Measurements from ENCODE around the gene KLK8.

DNA sequence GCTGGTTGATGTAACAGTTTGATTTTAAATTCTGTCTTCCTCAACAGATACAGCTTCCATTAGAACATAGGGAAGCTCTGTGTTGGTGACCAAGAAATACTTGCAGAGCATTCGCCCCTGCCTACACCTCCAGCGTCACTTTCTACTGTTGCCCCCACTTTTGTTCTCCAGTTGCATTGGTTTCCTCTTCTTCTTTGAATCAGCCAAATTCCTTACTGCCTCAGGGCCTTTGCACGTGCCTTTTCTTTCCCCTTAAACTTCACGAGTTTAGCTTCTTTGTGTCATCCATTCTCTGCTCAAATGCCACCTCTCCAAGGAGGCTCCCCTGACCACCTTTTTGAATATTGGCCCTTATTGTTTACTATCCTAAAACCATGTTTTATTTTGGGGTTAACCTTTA is 54.3 kb downstream of the KLK8 start:
- TF ChIP-seq ZNF274 (IDR thresholded peaks at IDR 0.05; ENCODE audit: low read depth, low read length) = no peak
- no peak for TF ChIP-seq SUZ12 (IDR thresholded peaks at IDR 0.05; ENCODE audit: extremely low read depth, insufficient read depth, insufficient read length)
- no peak for TF ChIP-seq YY1 (IDR thresholded peaks at IDR 0.05; ENCODE audit: insufficient read depth, insufficient read length)
